ENCODE measurements around the gene TPBGL. TPM values are rescaled to one million over a fixed set of nuclear protein-coding genes. Genes with fewer than 3 reads are reported as not detected.

TPBGL gene
- total and polyA plus RNA-seq, 2 experiments from 2014 or later: 0.08 to 0.21 TPM

GRCh38 chr11:75214411-75214821 lies 26.2 kb upstream of the TPBGL start:
- Mint-ChIP-seq H3K27me3 (ENCODE audit: insufficient read depth, low read depth, poor library complexity) (peaks cover 7% of the 10 kb centered on the region), H3K4me3 (no peak overlapping the region), H3K4me1 (peaks cover 5% of the 10 kb centered on the region; the same call in 1 of the 3 replicates), H3K9me3 (no peaks in the 10 kb centered on the region), H3K27ac (no peak overlapping the region), H3K36me3 (ENCODE audit: low read depth) (no peaks in the 10 kb centered on the region)
- no peak overlapping the region for H3K4me2 ChIP-seq
- no peaks in the 10 kb centered on the region for H3K36me3 ChIP-seq (ENCODE audit: insufficient read depth)
- no peaks in the 10 kb centered on the region for H3K4me1 ChIP-seq (ENCODE audit: insufficient read depth)
- H3F3A ChIP-seq (replicated peaks; ENCODE audit: low read depth): no peaks in the 10 kb centered on the region
- no peaks in the 10 kb centered on the region for H3K79me2 ChIP-seq (replicated peaks; ENCODE audit: insufficient read depth)
- H3K4me3 ChIP-seq: no peak overlapping the region
- TF ChIP-seq CTCF (conservative IDR thresholded peaks at IDR 0.05; ENCODE audit: low read depth in 2 of 2): peak; percentile 59 to 64
- TF ChIP-seq REST (IDR thresholded peaks at IDR 0.05; ENCODE audit: unreplicated experiment): peak; percentile 97
- TF ChIP-seq JUNB (IDR thresholded peaks at IDR 0.05; ENCODE audit: unreplicated experiment): no peak
- 0 out of 2 replicates have a peak, but pooled peaks have one; percentile 34 for TF ChIP-seq CREB1 (CRISPR knock-in tag; IDR thresholded peaks at IDR 0.05; ENCODE audit: low read depth)
- no peak overlapping the region for H2AFZ ChIP-seq
- peak; percentile 100 for ATAC-seq
- H3K9me2 ChIP-seq (ENCODE audit: insufficient read depth): no peaks in the 10 kb centered on the region
- peak; percentile 99 for DNase-seq (ENCODE audit: low spot score)
- H3K27ac ChIP-seq (ENCODE audit: low read depth): no peak overlapping the region
- H3K27me3 ChIP-seq (ENCODE audit: insufficient read depth): no peaks in the 10 kb centered on the region
- H4K20me1 ChIP-seq (replicated peaks; ENCODE audit: insufficient read depth): peaks cover 3% of the 10 kb centered on the region; the same call in 1 of the 2 replicates

- Histone ChIP-seq H3K4me3 (no peak overlapping the region), H3K27me3 (ENCODE audit: insufficient read depth) (no peaks in the 10 kb centered on the region), H3K27ac (ENCODE audit: low read depth) (no peak overlapping the region), H3K4me1 (ENCODE audit: insufficient read depth) (no peaks in the 10 kb centered on the region), H3K79me2 (replicated peaks; ENCODE audit: insufficient read depth) (no peaks in the 10 kb centered on the region), H3F3A (replicated peaks; ENCODE audit: low read depth) (no peaks in the 10 kb centered on the region), H3K36me3 (ENCODE audit: insufficient read depth) (no peaks in the 10 kb centered on the region), H3K4me2 (no peak overlapping the region), H4K20me1 (replicated peaks; ENCODE audit: insufficient read depth) (peaks cover 3% of the 10 kb centered on the region; the same call in 1 of the 2 replicates), H3K9me2 (ENCODE audit: insufficient read depth) (no peaks in the 10 kb centered on the region), H2AFZ (no peak overlapping the region)
- DNase-seq (ENCODE audit: low spot score) (no peak), ATAC-seq (no peak)
- no peaks in the 10 kb centered on the region for H3K36me3 Mint-ChIP-seq (ENCODE audit: low read depth)
- peaks cover 7% of the 10 kb centered on the region for H3K27me3 Mint-ChIP-seq (ENCODE audit: insufficient read depth, low read depth, poor library complexity)
- H3K4me3 Mint-ChIP-seq: no peak overlapping the region
- H3K9me3 Mint-ChIP-seq: no peaks in the 10 kb centered on the region
- peaks cover 5% of the 10 kb centered on the region; the same call in 1 of the 3 replicates for H3K4me1 Mint-ChIP-seq
- H3K27ac Mint-ChIP-seq: no peak overlapping the region
- TF ChIP-seq CTCF (conservative IDR thresholded peaks at IDR 0.05; ENCODE audit: low read depth in 2 of 2) (no peak), STAT1 (IDR thresholded peaks at IDR 0.05; ENCODE audit: unreplicated experiment) (no peak), ETS1 (IDR thresholded peaks at IDR 0.05) (no peak), EZH2phosphoT487 (IDR thresholded peaks at IDR 0.05; ENCODE audit: unreplicated experiment) (no peak), ZNF331 (CRISPR knock-in tag; IDR thresholded peaks at IDR 0.05; ENCODE audit: low read depth) (no peak), JUNB (IDR thresholded peaks at IDR 0.05; ENCODE audit: unreplicated experiment) (no peak), EZH2 (IDR thresholded peaks at IDR 0.05; ENCODE audit: low read depth, unreplicated experiment) (no peak), ZNF114 (CRISPR knock-in tag; IDR thresholded peaks at IDR 0.05) (no peak)
Measured at GRCh38 chr11:75214843-75215242, 25.7 kb upstream of the TPBGL start.
